ENCODE data around the gene MAP1LC3A.

Gene MAP1LC3A

DNA sequence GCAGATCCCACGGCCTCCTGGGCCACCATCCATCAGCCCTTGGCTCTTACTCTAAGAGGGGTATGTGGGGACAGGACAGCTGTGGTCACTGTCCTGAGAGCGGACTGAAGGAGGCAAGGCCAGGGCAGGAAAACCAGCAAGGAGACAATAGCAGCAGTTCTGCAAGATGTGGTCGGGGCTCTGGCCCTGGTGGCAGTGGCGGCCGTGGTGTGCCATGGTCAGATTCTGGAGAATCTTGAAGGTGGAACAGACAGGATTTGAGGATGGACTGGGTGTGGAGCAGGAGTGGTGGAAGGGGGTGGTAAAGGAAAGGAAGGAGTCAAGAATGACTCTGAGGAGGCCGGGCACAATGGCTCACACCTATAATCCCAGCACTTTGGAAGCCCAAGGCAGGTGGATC, 5.9 kb upstream of the MAP1LC3A start:
- DNase-seq = no peak

DNA sequence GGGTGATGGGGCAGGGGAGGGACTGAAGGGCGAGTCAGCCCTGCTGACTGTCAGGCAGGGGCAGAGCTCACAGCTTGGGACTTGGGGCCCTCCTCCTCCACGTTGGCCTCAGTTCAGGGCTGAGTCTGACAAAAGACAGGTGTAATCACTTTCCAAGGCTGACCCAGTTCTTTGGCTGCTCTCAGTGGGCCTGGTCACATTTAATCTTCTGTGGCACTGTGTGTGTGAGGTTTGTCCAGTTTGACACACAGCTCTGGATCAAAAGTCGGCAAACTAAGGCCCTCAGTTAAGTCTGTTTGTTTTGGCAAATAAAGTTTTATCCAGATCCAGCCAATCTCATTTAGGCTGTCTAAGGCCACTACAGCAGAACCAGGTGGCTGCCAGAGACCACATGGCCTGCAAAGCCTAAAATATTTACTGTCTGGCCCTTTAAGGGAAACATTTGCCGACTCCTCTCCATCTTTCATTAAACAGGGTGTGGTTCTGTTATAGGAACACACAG, 5.1 kb upstream of the MAP1LC3A start:
- DNase-seq = no peak

DNA sequence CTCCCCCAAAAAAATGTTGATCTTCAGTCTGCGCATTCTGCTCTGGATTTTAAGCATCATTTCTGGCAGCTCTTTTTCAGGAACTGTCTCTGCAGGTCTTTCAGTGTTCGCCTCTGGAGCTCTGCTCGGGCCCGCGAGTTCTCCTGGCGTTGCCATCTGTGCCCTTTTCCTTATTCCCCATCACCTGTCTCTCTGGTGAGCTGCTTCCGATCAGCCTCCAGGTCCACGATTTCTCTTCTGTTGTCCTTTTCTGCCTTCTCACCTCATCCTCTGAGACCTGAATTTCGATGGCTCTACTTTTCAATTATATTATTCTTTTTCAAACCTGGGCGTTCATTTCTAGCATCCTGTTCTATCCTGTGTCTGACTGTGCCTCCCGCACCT, 590 bp upstream of the MAP1LC3A start:
- DNase-seq = no peak

DNA sequence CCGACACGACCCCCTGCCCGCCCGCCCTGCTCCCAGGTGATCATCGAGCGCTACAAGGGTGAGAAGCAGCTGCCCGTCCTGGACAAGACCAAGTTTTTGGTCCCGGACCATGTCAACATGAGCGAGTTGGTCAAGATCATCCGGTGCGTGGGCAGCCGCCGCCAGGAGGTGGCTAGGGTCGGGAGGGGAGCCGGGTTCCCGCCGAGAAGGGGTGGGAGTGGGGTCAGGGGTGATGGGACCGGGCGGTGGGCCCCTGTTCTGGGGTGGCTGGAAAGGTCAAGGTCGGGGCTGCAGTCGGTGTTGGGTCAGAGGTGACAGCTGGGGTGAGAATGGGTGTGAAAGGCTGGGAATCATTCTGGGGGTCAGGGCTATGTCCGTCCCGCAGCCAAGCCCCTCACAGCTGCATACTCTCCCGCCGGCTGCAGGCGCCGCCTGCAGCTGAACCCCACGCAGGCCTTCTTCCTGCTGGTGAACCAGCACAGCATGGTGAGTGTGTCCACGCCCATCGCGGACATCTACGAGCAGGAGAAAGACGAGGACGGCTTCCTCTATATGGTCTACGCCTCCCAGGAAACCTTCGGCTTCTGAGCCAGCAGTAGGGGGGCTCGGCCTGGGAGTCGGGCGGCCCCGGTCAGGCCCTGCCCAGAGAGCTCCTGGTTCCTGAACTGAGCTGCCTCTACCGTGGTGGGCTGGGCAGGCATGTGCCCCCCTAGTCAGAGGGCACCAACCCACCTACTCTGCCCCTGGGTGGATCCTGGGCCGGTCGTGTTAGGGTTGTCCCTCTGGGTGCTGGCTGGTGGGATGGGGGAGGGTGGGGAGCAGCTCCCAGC, 1.0 kb downstream of the MAP1LC3A start:
- no peak for DNase-seq

DNA sequence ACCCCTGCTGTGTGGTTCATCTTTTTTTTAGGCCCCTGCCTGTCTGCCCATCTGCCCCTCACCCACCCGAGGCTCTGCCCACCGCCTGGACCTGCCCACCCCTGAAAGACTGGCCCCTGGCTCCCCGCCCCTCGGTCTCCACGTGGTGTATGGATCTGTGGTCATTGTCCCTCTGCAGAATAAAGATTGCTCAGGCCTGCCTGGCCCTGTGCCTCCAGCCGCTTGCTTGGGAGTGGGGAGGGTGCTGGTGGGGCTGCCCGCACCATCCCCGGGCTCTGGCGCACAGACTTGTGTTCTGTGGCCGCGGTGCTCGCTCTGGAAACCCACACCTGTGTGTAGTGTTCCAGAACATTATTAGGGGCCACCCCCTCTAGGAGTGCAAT, 1.6 kb downstream of the MAP1LC3A start:
- DNase-seq = no peak

DNA sequence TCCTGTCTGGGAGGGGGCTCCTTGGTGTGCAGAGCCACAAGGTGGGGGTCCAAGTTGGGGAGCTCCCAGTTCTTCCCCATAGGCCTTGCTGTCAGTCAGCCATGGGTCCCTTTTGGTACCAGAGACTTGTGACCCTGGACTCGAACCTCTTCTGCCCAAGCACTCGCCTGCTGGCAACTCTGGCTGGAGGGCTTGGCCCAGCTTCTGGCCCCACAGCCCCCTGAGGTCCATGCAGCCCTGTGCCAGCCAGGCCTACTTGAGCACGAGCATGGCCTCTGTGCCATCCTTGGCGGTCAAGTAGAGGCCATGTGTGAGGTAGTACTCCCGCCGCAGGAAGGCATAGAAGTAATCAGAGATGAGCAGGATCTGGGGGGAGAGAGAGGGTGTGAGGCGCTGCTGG, 2.1 kb downstream of the MAP1LC3A start:
- no peak for DNase-seq

DNA sequence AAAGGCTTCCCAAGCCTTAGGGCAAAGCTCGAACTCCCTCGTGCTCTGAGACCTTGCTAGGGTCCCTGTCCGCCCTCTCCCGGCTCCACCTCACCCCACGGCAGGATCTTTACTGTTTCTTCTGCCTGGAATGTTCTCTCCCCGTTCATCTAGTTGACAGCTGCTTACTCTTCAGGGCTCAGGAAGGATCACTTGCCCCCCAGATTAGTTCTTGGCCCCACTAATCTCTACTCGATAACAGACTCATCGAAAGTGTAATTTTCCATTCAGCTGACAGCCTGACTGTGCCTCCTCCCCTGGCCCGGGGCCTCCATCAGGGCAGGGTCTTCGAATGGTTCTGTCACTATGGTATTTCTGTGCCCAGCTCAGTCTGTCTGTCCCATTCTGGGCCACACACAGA, 3.1 kb downstream of the MAP1LC3A start:
- no peak for DNase-seq

DNA sequence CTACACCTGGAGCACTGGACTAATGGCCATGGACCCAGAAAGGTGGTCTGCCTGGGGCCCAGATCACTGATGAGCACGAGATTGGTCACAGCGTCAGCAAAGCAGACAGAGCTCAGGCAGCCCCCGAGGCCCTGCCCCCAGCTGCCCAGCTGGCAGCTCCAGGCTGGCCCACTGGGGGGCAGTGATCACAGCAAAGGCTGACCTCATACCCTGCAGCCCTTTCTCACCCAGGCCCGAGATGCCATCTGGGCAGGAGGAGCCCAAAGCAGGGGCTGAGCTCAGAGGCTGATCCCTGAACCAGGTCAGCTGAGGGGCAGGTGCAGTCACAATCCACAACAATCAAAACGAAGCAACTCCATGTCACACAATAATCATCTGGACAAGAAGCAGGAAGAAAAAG, 4.1 kb downstream of the MAP1LC3A start:
- DNase-seq = no peak

DNA sequence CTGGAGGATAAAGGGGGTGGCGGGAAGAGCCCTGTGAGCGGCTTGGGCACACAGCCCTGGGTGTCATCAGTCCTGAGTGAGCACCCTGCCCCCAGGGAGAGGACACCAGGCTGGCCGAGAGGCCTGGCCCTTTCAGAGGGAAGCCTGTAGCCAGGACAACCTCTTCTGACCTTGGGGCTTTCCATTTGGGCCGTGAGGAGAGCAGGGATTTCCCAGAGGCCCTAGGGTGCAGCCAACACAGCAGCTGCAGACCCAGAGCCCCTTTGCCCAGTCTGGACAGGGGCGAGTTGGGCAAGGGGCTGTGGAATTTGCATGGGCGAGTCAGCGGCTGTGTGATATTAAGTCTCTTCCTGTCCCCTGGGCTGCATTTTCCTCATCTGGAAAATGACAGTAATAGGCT, 6.3 kb downstream of the MAP1LC3A start:
- no peak for DNase-seq

DNA sequence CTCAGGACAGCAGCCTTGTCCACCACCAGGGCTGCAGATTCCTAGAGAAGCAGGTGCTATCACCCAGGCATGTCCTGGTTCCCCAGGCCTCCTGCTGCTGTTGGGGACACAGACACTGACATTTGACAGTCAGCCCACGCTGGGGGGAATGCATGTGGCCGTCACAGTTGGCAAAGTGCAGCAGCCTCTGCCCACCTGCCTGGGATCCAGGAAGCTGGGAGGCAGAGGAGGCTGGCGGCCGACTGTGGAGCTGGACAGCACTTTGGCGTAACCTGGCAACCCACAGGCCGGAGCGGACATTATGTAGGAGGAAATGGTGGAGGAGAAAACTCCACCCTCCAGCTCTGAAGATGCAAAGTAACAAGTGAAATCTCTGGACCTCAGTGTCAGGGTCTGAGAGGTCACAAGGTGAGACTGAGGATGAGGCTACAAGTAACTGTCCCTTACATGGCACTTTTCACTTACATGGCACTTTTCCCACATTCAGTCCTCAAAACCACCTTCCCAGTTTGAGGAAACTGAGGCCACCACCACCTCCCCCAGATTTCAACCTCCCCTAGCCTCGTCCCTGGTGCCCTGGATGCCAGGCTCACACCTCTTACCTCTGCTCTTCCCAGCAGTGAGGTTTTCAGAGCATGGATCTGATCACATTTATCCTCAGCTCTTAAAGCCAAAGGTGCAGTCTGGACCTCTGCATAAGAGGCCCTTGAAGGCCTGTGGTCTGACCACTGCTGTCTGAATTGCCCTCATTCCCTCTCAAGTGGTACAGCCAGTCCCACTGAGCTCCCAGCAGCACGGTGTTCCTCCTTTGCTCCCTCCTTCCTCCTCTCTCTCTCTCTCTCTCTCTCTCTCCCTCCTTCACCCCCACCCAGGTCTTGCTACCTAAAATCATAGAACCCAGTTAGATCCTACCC, 8.7 kb downstream of the MAP1LC3A start:
- no peak for DNase-seq

DNA sequence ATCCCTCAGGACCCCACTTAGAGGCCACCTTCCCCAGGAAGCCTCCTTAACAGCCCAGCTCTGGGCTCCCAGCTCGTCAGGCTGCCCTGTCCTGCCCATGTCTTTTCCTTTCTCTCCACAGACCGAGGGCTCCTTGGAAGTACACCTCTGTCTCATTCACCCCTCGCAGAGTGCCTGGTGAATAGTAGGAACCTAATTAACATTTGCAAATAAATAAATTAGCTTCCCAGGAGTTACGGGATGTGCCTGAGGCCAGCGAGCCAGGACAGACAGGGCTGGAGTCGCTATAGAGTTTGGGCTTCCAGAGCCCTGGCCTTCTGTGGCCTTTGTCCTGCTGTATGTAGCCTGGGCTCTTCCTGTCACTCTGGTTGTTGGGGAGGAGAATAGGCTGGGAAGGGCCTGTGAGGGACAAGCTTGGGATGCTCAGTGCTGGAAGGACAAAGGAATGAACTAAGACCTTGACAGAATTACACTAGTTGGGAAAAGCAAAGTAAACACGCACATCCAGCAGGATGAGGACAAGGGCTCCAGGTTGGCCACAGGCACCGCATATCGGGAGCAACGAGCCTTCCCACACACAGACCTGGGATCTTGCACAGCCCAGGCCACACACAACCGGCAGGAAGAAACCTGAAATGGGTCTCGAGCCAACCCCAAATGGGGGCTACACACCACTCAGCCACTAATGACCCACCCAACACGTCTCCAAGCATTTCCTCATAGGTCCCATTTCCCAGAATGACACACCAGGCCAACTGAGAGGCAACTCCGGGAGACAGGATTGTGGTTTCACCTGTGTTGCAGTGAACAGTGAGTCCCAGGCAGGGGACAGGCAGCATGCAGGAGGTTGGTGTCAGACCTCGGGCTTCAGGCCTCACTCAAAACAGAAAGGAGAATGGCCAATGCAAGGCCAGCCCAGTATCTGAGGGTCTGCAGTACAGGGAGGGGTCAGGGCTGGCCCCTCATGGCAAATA, 9.7 kb downstream of the MAP1LC3A start:
- no peak for DNase-seq

DNA sequence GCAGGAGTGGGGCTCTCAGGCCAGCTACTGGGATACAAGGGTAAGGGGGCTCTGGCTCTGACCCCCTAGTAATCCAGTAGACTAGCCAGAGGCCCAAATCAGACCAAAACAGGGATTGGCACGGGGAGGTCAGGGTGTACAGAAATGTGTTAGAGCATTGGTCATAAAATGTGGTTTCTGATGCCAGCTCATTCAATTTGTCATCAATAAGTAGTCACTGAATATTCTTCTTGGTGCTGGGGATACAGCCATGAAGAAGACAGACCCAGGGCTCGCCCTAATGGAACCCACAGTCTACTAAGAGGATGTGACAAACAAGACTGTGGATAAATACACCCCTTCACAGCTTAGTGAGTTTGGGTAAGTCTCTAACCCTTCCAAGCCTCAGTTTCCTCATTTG, 11.1 kb downstream of the MAP1LC3A start:
- DNase-seq = no peak

DNA sequence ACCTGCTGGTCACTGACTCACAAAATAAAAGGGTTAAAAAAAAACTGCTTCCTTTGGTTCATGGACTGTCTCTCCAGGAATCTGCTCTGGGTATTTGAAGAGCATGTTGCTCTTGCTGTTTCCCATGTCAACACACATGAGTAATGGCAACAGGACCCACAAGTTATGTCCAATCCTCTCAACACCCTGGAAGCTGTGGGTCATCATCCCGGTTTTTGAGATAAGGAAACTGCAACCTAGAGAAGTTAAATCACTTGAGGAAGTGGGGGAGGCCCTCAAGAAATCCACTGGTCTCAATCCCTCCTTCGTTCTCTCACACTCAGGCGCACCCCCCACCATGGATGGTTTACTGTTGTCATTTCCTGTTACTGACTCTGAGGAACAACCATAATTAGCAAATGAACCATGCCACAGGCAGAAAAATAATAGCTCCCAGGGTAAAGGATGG, 12.4 kb downstream of the MAP1LC3A start:
- DNase-seq = no peak

DNA sequence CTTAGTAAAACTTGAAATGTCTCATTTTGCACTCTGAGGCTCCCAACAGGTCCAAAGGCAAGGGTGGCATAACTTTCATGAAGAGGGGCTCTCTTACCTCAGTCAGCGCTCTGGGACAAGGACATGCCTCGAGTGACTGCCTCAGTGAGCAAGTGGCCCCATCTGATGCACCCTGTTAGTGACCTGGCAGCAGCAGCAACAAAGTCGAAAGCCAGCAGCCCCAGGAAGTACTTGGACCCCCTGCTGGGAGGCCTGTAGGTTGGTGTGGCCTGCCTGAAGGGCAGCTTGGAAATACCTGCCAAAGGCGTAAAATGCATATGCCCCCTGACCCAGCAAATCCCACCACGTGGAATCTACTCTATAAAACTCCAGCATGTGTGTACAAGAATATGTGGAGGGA, 13.2 kb downstream of the MAP1LC3A start:
- DNase-seq = no peak

DNA sequence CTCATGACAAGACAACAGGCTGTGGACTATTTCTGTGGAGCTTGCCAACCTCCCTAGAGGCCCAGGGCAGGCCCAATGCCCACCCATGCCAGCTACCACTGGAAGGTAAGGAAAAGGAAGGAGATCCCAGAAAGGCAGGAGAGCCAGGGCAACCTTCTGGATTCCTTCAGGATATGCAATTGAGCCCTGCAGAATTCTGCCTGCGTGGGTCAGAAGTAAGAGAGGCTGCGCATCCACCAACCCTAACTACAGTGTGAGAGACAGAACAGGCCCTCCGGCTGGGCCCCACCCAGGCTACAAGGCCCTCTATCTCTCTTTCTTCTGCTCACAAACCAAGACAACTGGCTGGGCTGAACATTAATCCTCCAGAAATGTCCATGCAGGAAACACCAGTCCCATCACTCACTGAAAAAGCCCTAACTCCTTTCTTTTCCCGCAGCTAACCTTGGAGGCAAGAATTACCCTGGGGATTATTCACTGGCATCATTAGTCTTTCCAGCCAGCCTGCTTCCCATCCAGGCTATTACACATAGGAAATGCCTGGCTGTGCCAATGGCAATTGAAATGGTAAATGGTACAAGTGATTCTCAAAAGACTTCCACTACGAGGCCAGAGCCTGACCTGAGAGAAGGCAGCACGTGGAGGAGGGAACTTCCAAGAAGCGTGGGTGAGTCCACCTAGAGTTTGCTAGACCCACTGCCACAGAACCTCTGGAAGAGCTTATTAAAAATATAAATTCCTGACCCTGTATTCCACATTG, 15.2 kb downstream of the MAP1LC3A start:
- DNase-seq = no peak

DNA sequence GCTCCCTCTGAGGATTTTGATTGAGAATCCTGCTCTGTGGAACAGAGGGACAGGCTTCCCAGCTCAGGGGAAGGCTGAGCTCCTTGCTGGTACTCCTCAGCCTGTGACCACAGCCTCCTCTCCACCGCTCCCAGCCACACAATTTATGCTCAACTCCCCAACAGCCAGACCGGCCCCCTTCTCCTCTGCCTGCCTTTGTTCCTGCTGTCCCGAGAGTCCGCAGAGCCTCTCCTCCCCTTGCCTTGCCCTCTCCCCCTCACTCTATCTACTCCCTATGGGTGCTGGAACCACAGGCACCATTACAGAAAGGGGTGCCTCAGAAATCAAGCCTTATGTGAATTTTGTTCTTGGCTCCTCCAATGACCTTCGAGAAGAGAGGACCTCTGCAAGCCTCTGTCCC, 15.9 kb downstream of the MAP1LC3A start:
- DNase-seq = no peak

DNA sequence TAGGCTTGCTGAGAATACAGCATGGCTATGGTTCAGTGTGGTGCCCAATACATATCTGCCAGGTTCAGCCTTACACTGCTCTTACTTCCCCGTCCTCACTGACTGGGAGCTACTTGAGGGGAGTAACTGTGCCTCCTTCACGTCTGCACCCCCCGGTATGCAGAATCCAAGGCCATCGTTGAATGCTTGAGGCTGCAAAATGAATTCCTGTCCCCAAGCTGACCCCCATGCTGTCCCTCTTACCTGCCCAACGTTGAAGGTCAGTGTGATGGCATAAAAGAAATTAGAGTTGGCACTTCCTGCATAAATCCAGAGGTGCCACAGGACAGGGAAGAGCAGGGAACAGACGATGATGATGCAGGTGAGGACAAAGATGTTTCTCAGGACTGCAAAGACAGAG, 16.3 kb downstream of the MAP1LC3A start:
- no peak for DNase-seq

DNA sequence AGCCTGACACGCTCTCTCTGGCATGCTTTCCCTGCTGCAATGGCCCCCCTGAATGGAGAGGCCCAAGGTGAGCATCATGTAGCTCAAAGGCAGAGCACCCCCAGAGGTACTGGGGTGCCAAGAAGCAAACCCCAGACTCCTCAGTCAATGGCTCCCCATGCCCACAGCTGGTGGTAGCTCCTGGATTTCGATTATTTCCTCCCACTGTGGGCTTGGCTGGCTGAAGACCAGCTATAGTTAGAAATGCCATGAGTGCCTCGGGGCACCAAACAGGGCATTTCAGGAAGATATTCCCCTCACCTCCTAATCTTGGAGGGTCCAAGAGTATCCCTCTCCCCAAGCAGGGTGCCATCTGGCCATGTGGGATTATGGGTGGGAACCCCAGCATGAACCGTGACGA, 16.8 kb downstream of the MAP1LC3A start:
- DNase-seq = no peak

DNA sequence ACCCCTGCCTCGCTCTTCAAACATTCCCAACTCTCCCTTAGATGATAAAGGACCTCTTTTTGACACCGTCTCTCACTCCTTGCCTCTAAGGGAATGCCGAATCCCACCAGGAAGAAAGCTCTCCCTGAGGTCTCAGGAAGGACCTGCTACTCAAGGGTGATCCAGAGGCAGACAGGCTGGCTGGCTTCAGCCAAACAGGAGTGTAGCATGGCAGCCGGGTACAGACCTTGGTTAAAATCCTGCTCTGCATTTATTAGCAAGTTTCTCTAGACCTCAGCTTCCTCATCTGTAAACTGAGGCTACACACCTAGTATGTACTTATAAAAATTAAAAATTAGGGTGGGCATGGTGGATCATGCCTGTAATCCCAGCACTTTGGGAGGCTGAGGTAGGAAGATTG, 17.2 kb downstream of the MAP1LC3A start:
- no peak for DNase-seq

DNA sequence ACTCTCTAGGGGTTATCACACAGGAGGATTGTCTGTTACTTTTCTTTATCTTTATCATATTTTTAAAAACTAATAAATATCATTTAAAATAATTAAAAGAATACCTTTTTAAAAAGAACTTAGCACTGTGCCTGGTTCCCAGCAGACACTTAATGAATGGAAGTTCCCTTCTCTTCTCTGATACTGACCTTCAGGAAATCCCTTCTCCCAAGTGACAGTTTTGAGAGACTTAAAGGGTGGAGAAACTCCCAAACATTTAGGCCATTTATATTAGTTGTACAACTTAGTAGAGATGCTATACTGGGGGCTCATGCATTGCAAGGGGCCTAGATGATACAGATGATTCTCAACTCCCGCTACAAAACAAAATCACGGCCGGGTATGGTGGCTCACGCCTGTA, 18.5 kb downstream of the MAP1LC3A start:
- DNase-seq = no peak

DNA sequence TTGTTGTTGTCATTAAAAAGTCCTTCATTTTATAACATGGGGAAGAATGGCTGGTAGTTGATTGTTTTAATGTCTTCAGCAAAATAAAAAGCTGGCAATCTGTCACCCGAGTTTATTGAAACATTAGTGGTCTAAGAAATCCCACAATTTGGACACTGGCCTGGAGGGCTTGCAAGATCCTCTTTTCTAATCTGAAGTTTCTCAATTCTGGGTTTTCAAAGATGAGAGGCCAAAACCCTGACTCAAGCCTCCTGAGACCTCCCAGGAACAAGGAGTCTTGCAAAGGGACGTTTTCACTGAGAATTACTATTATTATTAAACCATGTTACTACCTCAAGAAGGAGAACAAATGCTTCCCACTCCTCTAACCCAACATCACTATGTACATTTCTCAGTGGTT, 19.5 kb downstream of the MAP1LC3A start:
- DNase-seq = no peak

DNA sequence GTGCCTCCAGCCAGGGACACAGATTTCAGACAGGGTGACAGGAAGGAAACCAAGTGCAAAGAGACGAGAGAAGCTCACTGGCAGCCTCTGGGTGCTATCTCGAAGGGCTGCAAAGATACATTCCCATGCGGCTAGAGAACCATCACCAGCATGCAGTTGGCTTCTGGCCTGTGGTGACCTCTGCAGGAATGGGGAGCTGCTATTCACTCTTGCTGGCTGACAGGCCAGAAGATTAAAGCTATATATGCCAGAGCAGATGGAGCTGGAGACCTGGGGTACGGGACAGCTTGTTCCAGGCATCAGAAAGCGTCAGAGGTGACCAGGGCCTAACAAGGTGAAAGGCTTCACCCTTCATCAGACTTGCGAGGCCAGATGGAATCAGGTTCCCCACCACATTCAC, 20.0 kb downstream of the MAP1LC3A start:
- DNase-seq = no peak
